SKM-1 treated with dmso at 0.1 percent for 144 hours (cell line): Measurements from ENCODE around the gene OPALIN.
A peak's percentile ranks its signal among the peaks of the same experiment; 100 is the strongest.

Source experiments
- DNase-seq: peaks from one replicate; lab custom pipeline; 2025; ENCODE audit not compliant: unreplicated experiment; lab: John Stamatoyannopoulos, UW

The OPALIN gene, protein sequence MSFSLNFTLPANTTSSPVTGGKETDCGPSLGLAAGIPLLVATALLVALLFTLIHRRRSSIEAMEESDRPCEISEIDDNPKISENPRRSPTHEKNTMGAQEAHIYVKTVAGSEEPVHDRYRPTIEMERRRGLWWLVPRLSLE

DNA sequence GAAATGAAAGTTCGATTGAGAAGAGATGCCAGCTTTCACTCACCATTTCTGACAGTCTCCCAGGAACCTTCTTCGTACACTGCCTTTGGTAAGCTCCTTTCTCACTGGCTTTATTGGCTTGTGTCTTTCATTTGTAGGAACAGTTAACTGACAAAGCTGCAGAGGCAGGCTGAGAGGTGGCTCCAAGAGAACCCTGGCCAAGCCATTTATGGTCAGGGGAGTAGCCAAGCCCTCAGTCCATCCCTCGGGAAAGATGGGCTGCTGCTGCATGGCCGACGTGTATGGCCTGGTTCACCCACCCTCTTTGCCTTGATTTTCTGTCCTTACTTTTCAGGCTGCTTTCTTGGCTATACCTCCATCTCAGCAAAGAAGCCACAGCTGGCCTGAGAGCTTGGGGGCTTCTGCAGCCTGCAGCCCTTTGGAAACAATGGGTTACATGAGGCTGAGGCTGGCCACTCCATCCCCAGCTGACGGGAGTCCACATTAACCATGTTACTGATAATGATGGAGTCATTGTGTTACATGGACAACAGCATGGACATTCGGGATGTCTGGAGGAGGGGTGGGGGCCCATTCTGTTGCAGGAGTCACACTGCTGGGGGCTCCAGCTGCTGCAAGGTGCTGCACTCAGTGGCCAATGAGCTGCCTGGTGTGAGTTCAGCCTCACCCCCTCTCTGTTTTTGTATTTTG lies at the start of gene OPALIN:
TSS of gene OPALIN (minus strand) at position 152 of the 690 bp plus-strand sequence. CDS start at position 46, 106 bp downstream.
- no peak for DNase-seq

DNA sequence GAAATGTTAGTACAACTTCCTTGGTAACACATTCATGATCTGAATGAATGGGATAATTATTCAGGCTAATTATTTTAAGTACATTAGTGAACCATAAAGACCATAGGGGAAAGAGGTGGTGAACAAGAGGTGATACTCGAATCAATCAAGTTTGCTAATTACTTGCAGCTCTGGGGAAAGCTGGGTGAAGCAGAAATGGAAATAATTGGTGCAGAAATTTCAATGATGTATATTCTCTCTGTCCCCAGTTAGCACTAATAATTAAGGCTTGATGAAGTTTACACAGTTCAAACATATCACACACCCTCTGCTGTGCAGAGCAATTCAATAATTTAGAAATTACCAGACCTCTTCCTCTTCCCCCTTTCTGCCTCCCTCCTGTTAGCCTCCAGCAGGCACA lies 49.4 kb upstream of the OPALIN start:
- DNase-seq: no peak

DNA sequence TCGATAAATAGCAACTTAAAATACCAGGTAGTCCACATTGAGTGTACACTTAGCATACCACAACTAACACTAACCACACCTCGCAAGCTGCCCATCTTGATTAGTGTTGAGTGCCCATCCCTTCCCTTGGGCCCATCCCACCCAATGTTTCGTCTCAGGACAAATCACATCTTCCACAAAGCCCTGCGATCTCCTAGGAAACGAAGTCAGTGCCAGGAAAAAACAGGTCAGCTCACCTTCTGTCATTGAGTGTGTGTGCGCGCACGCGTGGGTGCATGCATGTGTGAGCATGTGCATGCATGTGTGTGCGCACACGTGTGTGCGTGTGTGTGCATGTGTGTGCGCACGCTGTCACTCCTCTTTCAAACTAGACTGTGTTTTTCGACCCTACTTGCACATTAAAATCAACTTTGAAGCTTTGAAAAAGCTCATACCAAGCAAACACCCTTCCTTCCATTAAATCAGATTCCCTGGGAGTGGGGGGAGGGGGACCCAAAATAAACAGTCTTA lies 48.8 kb upstream of the OPALIN start:
- DNase-seq: no peak

DNA sequence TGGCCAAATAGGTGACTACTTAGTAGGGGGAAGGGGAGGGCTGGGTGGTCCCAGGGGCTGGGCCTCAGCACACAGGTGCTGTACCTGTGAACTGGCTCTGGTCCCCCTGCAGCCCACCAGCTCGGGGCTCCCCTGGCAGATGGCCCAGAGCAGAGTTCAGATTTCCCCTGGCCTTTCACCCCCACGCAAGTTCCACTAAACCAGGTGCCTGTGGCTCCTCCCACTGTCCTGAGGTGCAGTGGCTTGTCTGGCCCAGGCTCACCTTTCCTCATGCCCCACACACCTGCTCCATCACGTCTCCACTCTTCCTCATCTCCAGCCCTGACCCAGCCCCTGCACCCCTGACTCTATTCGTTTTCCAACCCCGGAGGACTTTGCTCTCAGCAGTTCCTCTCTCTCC lies 47.3 kb upstream of the OPALIN start:
- DNase-seq: no peak

DNA sequence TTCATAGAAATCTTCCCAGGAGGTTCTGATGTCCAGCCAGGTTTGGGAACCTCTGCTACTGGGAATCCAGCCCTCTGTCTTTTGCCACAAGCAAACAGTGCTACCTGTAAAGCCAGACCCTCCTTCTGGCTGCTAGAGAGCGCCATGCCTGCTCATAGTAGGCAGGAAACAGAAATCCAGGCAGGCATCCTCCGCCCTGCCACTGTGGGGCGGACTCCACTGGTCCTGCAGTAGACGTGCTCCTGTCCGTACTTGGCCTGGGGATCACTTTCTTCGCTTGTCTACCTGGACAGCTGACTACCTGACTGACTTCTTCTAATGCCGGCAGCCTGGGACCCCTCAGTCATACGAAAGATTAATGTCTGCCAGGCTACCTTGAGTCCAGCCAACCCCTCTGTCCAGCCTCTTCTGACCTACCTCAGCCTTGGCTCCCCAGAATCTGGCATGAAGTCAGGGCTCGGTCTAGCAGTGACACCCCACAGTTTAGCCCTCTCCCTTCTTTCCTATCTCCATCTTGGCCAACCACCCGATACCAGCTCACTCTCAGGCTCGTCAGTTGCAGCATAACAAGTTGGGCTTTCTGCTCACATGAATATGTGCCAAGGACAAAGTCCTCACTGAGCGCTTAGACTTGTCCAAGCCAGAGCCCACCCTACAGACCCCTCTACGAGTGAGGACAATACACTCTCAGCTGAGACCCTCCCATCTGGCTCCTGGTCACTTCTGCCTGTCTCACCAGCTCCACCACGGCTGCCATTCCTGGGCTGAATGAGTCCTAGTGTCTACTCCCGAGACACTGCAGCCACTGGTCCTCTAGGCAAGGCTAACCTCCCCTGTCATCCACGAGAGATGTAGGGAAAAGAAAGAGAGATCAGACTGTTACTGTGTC lies 43.9 kb upstream of the OPALIN start:
- DNase-seq: no peak

DNA sequence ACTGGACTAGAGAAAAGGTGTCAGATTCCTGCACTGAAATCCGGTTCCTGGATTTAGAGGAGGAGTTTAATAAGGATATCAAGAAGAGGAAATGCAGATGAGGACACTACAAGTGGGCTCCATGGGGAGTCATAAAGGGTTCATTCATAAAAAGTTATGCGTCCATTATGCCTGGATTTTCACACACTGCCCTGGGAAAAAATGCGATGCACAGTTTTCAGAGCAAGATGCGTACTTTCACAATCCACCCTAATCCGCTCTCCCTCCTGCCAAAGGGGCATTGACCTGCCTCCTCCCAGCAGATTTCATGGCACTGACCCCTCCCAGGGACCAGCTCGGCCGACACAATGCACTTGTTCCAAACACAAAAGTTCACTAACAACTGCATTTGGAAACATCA lies 42.2 kb upstream of the OPALIN start:
- DNase-seq: no peak

DNA sequence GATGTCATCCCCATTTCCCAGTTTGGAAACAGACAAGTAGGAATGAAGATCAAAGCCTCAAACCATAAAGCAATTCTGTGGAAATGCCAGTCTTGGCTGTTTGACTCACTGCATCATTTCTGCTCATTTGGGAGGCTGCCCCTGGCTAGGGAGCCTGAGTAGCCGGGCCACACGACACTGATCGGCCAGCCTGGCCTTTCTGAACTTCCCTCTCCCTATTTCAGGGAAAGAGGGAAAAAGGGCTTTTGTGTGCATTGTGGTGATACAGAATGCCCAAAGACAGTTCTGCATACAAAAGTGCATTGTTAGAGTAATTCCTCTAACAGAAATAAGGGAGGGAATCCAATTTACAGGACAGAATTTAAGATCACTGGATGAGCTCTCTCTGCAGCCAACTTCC lies 41.7 kb upstream of the OPALIN start:
- no peak for DNase-seq

DNA sequence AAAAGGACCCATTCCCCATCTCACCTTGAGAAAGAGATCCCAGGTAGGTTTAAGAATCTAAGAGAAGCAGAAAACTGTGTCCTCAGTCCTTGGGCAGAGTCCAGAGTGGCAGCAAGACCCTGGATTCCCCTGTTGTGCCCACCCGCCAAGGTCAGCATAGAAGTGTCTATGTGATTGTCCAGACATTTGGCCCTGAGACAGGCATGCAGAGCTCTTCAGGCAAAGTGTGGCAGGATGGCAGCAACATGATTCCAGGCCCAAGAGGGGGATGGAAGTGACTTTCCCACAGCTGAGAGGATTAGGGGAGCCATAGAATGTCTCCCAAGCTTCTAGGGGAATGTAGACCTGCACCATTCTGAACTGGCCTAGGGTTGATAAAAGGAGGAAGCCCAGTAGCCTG lies 39.1 kb upstream of the OPALIN start:
- no peak for DNase-seq

DNA sequence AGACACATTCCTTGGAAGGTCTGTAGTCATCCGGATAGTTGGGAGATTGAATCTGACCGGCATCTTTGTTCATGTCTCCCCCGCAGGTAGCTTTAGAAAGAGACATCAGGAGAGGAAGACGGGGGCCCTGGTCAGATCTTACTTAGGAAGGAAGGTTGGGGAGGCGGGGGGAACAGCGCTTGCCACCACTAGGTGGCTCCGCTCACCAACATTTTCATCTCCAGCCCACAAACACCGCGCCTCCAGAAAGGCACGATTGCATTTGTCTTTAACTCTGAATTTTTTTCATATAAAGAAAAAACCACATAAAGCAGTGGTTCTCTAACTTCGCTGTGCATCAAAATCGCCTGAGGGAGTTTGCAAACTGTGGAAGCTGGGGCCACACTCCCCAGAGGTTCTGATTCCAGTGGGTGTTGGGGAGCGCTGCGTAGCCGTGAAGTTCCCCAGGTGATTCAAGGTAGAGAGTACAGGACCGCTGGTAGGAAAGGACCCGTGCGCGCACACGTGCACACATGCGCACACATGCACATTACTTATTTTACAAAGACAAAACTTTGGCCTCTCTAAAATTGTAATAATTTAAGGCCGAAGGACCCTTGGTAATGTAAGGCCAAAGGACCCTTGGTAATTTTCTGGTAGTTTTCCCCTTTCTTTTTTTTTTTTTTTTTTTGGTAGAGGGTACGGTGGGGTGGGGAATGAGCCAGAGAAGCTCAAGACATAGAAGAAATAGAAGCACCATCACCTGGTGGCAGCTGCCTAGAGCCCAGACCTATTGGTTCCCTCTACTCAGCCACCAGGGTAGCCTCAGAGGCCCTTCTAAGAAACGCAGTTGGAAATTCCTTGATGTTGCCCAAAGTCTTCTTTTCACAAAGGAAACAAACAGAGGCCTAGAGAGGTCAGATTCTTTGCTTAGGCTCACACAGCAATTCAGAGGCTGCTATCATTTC lies 37.4 kb upstream of the OPALIN start:
- peak; percentile 77 for DNase-seq

DNA sequence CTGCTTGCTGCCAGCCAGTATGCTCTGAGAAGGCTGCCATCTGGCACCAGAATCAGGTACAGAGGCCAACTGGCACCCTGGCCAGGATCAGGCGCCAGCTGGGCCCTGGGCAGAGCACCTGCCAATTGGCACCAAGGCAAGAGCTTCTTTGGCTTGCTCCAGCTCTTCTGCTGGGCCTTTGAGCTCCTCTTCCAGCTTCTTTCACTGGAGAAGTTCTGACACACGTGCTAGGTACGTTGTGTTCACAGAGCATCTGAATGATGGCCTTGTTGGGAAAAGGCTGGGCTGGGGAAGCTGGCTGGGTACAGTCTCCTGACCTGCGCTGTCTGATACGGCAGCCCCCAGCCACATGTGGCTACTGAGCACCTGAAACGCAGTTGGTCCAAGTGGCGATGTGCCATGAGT lies 31.7 kb upstream of the OPALIN start:
- no peak for DNase-seq

DNA sequence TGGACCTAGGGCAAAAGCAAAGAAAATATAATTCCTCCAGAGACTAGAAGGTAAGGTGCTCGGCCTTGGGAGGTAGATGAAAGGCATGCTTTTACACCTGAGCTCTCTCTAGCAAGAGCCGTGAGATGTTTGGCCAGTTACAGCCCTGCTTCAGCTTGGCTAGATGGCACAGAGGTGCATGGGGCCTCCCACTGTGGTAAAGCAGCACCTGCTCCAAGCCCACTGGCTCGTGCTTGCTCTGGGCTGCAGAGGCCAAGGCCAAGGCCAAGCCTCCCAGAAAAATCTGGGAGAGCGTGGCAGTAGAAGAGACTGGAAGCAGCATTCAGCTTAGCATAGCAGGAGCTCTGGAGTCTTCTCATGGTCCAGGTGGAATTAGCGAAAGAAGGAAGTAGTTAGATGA lies 31.0 kb upstream of the OPALIN start:
- no peak for DNase-seq

DNA sequence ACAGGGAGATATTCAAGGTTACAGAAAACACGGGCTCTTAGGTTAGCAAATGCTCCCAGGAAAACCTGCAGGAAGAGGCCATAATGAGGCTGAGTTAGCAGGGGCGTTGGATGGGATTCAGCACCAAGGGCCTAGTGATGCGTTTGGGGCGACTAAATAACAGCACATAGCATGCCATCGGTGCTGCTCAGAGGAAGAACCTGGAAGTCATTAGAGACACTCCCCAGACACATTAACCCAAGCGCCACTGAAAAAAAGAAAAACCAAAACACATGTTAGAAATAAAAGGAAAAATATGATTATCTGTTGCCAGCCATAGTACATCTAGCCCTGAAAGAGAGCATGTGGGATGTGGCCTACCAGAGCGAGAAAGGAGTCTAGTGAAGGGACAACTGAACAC lies 28.8 kb upstream of the OPALIN start:
- DNase-seq: no peak

DNA sequence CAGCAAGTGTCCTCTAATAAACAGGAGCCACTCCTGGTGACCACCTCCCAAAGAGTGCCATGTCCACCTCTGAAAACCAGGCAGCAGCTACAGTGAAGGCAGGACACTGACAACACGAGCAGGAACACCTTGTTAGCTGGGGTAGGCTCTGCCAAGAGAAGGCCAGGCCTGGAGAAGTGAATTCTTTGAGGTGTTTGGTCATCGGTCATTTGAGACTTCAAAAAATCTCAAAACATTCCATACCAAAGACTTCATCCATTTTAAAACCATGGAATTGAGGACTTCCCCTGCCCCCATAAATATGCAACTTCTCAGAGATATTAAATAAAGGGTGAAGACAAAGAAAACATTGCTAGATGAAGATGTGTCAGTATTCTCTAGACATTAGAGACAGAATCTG lies 28.4 kb upstream of the OPALIN start:
- DNase-seq: no peak

DNA sequence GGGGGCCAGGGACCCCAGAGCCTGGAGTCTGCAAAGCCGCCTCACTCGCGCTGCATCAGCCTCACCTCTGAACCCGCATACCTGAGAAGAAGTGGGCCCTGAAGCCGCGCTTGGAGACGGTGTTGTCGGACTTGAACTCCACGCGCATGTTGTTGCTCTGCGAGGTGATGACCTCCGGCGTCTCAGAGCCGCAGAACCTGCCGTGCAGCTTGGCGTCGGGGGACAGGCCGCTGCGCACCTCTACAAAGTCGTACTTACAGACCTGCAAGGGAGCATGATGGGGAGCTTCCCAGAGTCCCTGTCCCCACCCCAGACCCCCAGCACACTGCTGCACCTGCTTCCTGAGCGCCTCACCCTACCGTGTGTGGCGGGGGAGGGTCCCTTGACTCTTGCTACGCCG lies 25.7 kb upstream of the OPALIN start:
- no peak for DNase-seq

DNA sequence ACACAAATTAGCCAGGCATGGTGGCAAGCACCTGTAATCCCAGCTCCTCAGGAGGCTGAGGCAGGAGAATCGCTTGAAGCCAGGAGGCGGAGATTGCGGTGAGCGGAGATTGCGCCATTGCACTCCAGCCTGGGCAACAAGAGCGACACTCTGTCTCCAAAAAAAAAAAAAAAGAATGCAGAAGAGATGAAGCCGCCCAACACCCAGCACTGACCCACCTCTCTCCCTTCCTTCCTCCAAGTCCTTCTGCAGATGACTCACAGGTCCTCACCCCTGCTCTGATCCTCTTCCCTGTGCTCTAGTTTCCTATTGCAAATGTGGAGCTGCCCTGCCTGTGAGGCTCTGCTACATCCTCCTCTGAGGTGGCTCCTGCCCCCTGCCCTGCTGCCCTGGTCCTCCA lies 22.0 kb upstream of the OPALIN start:
- DNase-seq: peak; percentile 96

DNA sequence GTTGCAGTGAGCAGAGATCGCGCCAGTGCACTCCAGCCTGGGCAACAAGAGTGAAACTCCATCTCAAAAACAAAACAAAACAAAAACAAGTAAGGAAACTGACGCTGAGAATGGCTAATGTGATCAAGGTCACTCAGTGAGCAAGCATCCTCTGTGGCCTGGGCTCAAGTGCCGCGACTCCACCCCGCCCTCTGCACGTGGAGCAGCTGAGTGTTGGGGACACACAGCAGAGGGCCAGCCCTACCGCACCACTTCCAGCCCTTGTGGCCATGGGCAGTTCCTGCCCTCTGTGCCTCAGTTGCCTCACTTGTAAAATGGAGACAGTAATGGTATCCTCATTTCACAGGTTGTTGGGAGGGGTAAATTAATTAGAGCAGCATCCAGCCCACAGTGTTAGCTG lies 21.0 kb upstream of the OPALIN start:
- no peak for DNase-seq

DNA sequence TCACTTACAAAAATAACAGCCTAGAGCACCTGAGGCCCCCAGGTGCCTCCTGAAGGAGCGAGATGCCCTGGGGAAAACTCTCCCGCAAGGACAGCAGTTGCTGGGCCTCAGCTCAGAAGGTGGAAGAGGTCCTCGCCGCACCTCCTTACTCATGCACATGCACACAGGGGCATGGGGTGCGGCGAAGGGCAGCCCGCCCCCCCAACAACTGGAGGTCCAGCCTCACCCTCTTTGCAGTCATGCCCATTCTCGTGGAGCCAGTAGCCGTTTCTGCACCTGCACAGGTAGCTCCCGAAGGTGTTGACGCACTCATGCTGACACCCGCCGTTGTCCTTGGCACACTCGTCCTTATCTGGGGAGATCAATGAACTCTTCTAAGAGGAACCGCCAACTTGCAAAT lies 19.9 kb upstream of the OPALIN start:
- DNase-seq: no peak

DNA sequence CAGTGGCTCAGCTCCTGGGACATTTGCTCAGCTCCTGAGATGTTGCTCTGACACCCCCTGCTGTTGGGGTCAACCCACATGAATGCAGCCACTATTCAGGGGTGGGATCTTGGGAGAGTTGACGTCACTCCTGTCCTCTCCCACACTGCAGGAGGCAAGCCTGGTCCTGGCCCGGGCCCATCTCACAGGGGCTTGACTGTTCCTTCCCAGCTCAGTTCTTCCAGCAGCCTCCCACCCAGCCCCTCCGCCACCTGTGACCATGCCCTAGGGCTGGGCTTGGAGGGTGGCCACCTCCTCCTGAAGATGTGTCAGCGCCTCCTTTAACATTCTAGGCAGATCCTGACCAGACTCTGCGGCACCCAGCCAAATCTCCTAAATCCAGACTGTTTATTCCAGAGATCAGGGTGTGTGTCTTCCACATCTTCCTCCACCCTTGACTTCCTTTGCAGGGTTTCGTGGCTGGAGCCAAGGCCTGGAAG lies 19.1 kb upstream of the OPALIN start:
- DNase-seq: no peak

DNA sequence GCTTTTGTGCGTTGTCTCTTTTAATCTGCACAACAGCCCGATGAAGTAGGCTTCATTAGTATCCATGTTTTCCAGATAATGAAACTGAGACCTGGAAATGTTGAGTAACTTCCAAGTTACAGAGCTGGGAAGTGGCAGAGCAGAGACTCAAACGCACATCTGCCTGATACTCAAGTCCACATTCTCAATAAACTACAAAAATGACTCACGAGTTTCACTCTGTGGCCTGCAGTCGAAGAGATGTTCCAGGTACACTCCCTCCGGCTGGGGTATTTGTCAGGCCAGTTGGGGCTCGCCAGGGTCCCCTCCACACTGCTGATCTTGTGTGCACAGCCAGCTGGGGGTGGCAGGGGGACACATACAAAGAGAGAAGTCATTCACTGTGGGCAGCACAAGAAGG lies 17.7 kb upstream of the OPALIN start:
- no peak for DNase-seq

DNA sequence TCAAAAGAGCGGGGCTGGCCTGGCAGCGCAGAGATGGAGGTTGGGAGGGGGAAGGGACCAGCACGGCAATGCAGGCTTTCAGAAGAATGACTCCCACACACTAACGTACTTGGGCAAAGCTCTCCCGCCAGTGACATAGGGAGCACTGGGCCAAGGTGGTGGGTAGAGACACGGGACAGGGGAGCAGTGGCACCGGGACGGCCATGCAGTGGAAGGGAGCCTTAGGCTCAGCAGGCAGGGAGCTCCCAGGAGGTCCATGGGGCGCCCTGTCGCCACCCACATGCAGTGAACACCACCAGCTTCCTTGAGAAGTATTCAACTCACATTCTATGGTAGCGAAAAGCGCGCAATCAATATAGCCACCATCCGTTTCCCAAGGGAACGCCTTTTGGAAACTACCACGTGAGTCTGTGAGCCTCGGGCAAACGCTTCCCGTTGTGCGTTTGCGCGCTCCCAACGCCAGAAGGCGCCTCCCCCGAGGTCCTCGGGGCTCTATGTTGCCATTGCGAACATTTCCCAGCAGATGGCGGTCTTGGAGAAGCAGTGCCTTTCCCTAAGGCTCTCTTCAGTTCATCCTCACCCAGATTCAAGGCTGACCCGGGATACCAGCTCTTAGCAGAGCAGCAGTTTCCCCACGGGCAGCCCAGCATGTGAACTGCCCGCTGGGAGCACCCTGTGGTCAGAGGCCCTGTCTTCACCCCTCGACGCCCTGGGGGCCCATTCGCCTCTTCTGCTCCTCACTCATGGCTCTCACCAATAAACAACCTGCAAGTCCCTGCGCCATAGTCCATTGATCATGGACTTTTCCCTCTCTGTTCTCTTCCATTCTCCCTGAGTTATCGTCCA lies 16.4 kb upstream of the OPALIN start:
- DNase-seq: peak; percentile 87
